ENCODE data around the gene KICS2. TPM values are rescaled to one million over a fixed set of nuclear protein-coding genes. Genes with fewer than 3 reads are reported as not detected.
A peak's percentile ranks its signal among the peaks of the same experiment; 100 is the strongest.

The KICS2 gene
- total RNA-seq, 1 experiment from 2014 or later, result 9.6 TPM

GRCh38 chr12:64178122-64178521 is 44.0 kb downstream of the KICS2 start:
- in situ Hi-C loops (cut with HindIII; ENCODE audit: low pct_unique_long_range_greater_than_20kb, low sequenced_read_pairs), result no loop called here
- TF ChIP-seq TCF7L2 (IDR thresholded peaks at IDR 0.05; ENCODE audit: low read depth, low read length), result no peak
- no peak for TF ChIP-seq REST (IDR thresholded peaks at IDR 0.05; ENCODE audit: insufficient read depth in 1 of 2, low read depth in 2 of 2, low read length in 1 of 2)
- H3K4me3 ChIP-seq (ENCODE audit: low read depth in 2 of 2, low read length in 2 of 2), result no peak overlapping the region
- DNase-seq (ENCODE audit: low read depth, low spot score), result no peak
- H3K27me3 ChIP-seq (ENCODE audit: control insufficient read depth, insufficient read depth, low read length), result no peaks in the 10 kb centered on the region
- ATAC-seq, result no peak
- POLR2A ChIA-PET, result no interaction called here
- CTCF ChIA-PET, result no interaction called here
- intact Hi-C loops (cut with micrococcal nuclease; ENCODE audit: unreplicated experiment), result no loop called here
- H3K4me1 ChIP-seq (ENCODE audit: control insufficient read depth, insufficient read depth, low read length), result peaks cover 19% of the 10 kb centered on the region
- H3K36me3 ChIP-seq (ENCODE audit: control insufficient read depth, insufficient read depth, low read length), result no peaks in the 10 kb centered on the region
- peak overlapping the region; percentile 18; the same call in 1 of the 2 replicates for H3K27ac ChIP-seq (ENCODE audit: low read length)
- no peaks in the 10 kb centered on the region; the same call in 1 of the 2 replicates for H3K9me3 ChIP-seq (ENCODE audit: control insufficient read depth, insufficient read depth, low read depth, low read length)
- BruUV-seq (replicated peaks), result no TSS peak

- TF ChIP-seq TCF7L2 (IDR thresholded peaks at IDR 0.05; ENCODE audit: low read depth, low read length) (no peak), CTCF (IDR thresholded peaks at IDR 0.05) (no peak), REST (IDR thresholded peaks at IDR 0.05; ENCODE audit: insufficient read depth in 1 of 2, low read depth in 2 of 2, low read length in 1 of 2) (no peak), POLR2AphosphoS5 (IDR thresholded peaks at IDR 0.05; ENCODE audit: low read depth, low read length) (no peak), SIN3A (IDR thresholded peaks at IDR 0.05; ENCODE audit: borderline replicate concordance, insufficient read depth, low read depth, low read length) (no peak)
- intact Hi-C loops (cut with micrococcal nuclease; ENCODE audit: unreplicated experiment) (no loop called here), in situ Hi-C loops (cut with HindIII; ENCODE audit: low pct_unique_long_range_greater_than_20kb, low sequenced_read_pairs) (no loop called here)
- no peak overlapping the region for H3K27ac ChIP-seq (ENCODE audit: low read length)
- no peaks in the 10 kb centered on the region for H3K27me3 ChIP-seq (ENCODE audit: control insufficient read depth, insufficient read depth, low read length)
- H3K4me1 ChIP-seq (ENCODE audit: control insufficient read depth, insufficient read depth, low read length), result peaks cover 16% of the 10 kb centered on the region
- no peak for ATAC-seq
- ChIA-PET CTCF (no interaction called here), POLR2A (no interaction called here)
- DNase-seq (ENCODE audit: low read depth, low spot score), result no peak
- no peaks in the 10 kb centered on the region for H3K36me3 ChIP-seq (ENCODE audit: control insufficient read depth, insufficient read depth, low read length)
- no TSS peak for BruUV-seq (replicated peaks)
- no peaks in the 10 kb centered on the region; the same call in 1 of the 2 replicates for H3K9me3 ChIP-seq (ENCODE audit: control insufficient read depth, insufficient read depth, low read depth, low read length)
- no peak overlapping the region for H3K4me3 ChIP-seq (ENCODE audit: low read depth in 2 of 2, low read length in 2 of 2)
Observed at GRCh38 chr12:64177001-64177400, 45.1 kb downstream of the KICS2 start.

Measured in Panc1 (cell line).